ENCODE data around the gene EDDM3A.

The EDDM3A gene

DNA sequence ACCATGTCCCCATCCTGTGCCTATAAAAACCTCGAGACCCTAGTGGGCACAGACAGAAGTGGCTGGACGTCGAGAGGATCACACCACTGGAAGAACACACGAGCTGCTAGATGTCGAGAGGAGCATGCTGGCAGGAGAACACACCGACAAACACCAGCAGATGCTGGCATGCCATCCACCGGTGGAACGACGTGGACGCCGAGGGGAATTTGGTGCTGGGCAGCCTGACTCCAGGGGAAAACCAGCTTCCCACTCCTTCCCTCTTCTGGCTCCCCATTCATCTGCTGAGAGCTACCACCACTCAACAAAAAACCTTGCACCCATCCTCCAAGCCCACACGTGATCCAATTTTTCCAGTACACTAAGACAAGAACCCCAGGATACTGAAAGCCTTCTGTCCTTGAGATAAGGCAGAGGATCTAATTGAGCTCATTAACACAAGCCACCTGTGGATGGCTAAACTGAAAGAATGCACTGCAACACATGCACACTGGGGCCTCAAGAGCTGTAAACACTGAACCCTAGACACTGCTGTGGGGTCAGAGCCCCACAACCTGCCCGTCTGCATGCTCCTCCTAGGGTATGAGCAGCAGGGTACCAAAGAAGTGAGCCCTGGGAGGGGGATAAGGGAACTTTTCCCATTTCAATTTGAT lies 44.9 kb downstream of the EDDM3A start:
- peak in 2 of 3 donors; percentile 65 to 70 for DNase-seq

DNA sequence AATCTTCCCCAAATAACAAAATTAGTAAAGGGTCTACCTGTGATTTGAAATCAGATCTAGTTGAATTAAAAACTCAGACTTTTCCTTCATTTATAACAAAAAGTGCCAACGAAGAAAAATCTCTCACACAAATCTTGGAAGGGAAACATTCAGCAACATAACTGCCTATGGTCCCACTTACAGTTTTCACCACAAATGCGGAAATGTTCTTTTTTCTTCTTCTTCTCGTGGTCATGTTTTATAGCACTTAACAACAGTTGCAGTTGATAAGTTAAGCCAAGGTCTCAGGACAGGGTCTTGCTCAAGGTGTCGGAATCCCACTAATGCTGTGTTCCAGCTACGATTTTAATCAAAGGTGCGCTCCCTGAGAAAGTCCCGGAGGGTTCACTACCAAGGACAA lies 45.5 kb downstream of the EDDM3A start:
- no peak for DNase-seq

DNA sequence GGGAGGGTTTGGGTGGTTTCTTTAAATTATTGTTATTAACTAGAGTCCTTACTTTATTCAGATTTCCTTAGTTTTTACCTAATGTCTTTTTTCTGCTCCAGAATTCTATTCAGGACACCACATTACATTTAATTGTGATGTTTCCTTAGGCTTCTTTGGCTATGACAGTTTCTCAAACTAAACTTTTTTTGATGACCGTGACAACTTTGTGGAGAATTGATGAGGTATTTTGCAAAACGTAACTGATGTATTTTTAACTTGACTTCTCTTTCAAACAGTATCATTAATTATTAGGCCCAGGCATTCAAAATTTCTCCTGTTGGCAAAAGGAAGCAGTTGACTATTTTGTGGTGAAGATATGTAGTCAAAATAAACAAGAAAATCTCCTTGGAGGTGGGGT lies 45.9 kb downstream of the EDDM3A start:
- no peak for DNase-seq

DNA sequence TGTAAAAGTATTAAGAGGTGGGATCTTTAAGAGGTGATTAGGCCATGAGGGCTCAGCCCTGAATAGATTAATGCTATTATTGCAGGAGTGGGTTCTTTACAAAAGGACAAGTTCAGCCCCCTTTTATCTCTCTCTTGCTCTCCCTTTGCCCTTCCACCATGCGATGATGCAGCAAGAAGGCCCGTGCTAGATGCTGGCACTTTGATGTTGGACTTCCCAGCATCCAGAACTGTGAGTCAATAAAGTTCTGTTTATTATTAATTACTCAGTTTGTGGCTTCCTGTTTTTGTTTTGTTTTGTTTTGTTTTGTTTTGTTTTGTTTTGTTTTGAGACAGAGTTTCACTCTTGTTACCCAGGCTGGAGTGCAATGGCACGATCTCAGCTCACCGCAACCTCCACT lies 46.9 kb downstream of the EDDM3A start:
- DNase-seq: peak; percentile 55 to 68 (median 66)

DNA sequence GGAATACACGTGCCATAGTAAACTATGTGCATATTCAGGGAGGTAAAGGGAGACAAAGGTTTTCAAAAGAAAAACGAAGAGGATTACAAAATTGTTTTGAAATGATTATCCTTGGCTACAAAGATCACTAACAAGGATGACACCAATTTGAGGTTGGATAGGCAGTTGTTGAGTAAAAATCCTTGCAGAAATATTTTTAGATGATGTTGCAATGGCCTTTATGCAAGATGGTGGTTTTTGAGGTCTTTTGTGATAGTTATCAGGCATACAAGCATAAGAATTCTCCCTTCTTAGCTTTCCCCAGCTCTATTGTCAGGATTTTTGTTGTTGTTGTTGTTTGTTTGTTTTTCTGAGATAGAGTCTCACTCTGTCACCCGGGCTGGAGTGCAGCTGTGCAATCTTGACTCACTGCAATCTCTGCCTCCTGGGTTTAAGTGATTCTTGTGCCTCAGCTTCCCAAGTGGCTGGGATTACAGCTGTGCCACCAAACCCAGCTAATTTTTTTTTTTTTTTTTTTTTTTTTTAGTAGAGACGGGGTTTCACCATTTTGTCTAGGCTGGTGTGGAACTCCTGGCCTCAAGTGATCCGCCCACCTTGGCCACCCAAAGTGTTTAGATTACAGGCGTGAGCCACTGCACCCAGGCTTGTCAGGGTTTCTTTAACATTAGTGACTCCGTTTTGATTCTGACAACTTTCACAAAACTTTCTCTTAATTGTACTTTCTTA lies 49.1 kb downstream of the EDDM3A start:
- DNase-seq: peak; percentile 65 to 87 (median 84)

DNA sequence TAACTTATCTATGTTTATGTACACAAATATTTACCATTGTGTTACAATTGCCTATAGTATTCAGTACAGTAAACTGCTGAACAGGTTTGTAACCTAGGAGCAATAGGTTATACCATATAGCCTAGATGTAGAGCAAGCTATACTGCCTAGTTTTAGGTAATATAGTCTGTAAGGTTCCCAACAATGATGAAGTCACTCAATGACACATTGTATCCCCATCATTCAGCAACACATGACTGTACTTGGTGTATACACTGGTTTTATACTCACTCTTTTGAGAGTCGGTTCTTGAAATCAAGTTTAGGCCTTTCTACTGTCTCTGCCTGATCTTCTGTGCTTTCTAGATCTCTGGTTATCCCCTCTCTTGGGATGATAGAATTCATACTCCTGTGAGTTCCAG lies 51.5 kb downstream of the EDDM3A start:
- DNase-seq: peak; percentile 51 to 86 (median 81)
